NCI-H2107 (cell line): ENCODE data around the gene TFEB.
A peak's percentile ranks its signal among the peaks of the same experiment; 100 is the strongest.

Source experiments
- DNase-seq: peaks from one replicate; lab custom pipeline; 2025; lab: John Stamatoyannopoulos, UW

The TFEB gene

DNA sequence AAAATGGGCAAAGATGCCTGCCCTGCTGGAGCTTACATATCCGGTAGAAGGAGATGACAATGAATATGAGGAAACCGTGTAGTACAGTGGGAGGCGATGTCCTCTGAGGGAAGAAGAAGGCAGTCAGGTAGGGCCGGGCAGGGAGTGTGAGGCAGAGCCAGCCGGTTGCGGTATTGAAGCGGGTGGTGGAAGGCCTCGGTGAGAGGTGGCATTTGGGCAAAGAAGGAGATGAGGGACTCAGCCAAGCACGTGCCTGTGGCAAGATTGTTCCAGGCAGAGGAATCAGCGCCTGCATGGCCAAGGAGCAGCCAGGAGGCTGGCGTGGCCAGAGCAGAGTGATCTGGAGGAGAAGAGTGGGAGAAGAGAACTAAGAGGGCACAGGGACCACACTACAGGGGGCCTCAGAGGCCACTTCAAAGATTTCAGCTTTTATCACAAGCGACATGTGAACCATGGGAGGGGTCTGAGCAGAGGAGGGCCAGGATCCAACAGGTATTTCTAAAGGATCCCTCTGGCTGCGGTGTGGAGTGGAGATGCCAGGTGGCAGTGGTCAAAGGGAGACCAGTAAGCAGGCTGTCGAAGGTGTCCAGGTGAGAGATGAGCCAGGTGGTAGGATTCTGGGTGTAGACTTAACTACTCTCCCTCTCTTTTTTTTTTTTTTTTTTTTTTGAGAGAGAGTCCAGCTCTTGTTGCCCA, 83.3 kb downstream of the TFEB start:
- DNase-seq = no peak

GRCh38 chr6:41651246-41651961, 84.0 kb downstream of the TFEB start:
- DNase-seq = no peak

GRCh38 chr6:41650120-41650519, 85.3 kb downstream of the TFEB start:
- DNase-seq = no peak

GRCh38 chr6:41649596-41649995, 85.8 kb downstream of the TFEB start:
- DNase-seq = no peak

- DNase-seq = no peak
Measured at GRCh38 chr6:41648921-41649320, 86.5 kb downstream of the TFEB start.

- DNase-seq = no peak
Measured at GRCh38 chr6:41648070-41648585, 87.3 kb downstream of the TFEB start.

DNA sequence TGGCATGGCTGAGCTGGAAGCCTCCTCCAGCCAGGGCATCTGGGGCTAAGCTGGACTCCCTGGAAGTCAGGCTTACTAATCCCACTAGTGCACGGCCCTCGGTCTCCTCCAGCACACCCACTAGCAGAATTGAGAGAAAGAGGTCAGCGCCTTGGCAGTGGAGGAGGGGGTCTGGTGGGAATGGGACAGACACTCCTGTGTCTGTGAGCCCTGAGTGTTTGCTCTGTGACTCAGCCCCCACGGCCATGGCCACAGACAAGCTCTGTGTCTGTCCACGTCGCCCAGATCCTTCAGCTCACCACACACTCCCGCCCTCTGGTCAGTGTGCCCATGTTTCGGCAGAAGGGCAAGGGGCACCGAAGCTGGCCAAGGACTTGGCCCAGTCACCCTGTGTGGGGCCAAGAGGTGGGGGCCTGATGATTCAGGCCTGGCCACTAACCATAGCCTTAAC, 88.3 kb downstream of the TFEB start:
- no peak for DNase-seq

DNA sequence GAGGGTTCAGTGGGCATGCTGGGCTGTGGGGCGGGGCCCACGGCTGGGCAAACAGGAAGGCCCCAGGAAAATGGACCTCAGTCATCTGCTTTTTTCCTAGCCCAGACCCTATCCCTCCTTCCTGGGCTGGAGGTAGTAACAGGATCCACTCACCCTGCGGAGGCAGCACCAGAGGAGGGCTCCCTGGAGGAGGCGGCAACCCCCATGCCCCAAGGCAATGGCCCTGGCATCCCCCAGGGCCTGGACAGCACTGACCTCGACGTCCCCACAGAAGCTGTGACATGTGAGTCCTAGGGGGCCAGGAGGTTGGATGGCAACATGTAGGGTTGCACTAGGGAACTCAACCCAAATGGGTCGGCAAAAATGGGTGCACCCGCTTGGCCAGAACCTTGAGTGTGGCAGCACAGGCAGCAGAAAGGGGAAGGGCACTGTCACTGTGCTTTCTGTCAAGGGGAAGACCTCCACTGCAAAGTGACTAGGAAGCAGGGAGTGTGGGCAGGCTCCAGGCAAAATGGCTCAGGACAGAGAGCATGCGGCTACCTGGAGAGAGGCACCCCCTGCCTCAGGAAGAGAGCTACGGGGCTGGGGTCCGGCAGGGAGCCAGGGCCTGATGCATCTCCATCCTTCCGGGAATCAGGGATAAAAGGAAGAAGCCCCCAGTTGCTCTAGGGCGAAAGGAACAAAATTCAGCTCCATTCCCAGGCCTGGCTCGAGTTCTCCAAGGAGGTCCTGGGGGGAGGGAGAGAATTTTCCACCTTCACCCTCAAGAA, 89.2 kb downstream of the TFEB start:
- no peak for DNase-seq

DNA sequence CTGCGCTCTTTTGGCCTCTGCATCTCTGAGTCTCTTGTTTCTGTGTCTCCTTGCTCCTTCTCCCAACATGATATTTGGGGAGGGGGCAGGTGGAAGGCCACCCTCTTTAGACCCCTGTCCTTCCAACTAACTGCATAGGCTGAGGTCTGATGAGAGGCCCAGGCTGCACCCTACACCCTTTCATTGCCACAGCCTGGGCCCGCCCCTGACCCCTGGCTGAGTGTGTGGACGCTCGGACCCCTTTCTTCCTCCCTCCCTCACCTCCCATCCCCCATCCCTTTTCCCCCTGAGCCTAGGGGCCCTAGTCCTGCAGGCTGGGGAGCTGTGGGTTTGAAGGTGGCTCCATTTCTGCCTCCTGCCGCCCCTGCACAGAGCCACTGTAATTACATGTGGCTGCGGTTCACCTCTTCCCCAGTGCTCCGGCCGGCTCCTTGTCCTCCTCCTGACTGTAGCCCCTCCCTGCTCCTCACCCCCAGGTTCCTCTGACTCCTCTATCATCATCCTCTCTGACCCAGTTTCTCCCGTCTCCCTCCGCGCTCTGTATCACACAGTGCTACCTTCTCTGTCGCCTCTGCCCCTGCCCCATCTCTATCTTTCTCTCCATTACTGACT, 90.3 kb downstream of the TFEB start:
- no peak for DNase-seq

- peak; percentile 31 for DNase-seq
Measured at GRCh38 chr6:41644297-41644879, 91.0 kb downstream of the TFEB start.

GRCh38 chr6:41643899-41644269, 91.5 kb downstream of the TFEB start:
- DNase-seq = no peak

DNA sequence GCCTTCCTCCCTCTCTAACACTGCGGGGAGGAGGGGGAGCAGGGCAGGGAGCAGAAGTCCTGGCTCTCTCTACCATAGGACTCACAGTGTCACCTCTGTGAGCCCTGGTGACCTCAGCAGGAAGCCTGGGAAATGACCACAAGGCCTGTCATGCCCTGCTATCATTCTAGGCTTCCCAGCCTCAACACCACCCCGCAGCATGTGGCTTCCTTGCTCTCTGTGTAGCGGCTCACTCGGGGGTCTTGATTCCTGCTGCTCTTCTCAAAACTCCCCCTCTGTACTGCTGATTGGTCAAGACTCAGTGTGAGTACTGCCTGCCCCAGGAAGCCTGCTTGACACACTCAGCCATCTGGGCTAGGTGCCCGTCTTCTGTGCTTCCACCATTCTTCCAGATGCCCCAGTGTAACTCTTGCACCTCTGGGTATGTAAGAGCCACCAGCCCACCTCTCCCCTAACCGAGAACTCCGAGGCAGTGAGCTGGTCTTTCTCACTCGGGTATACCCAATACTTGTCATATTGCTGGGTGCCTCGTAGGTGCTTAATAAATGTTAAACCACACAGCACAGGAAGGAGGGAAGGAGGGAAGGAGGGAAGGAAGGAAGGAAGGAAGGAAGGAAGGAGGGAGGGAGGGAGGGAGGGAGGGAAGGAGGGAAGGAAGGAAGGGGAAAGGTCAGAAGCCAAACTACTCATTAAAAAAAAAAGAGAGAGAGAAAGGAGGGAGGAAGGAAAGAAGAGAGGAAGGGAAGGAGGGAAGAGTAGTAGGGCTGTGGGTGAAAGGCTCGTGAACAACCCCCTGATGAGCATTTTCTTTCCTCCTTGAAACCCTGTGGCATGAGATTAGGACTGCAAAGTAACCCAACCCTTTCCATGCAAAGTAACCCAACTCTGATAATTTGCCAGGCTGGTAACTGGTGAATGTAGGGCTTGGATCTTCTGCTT, 92.2 kb downstream of the TFEB start:
- DNase-seq = no peak

DNA sequence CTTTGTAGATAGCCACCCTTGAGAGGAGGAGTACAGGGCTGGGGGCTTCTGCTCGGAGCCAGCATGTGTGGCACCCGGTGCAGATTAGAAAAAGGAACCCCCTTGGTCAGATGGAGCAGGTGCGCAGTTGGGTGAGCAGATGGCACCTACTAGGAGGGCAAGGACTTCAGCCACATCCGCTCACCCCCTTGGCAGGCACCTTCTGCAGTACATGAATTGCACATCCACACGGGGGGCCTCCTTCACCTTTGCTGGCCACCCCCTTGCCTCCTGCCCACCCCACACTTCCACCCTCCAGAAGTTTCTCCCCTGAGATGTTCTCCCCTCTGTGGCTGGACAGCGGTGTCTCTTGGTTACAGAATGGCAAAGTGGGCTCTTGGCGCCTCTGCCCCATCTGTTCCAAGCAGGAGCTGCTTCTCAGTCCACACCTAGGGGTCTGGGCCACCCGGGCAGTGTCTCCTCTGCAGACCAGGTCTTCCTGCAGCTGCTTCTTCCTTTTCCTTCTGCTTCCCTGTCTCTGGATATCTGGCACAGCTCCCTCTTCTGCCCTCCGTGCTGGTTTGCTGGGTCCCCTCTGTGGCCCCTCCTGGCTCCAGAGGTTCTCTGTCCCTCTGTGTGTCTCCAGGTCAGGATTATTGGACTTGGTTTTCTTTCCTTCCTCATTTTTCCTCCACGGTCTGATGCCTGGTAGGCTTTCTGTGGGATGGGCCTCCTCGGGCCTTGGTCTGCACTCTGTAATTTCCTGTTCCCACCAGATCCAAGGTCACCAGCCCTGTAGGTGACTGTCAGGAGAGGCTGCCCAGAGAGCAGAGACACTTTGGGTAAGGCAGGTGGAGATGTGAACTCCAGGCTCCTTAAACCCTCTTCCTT, 93.1 kb downstream of the TFEB start:
- DNase-seq = no peak

- DNase-seq = no peak
Measured at GRCh38 chr6:41641352-41641925, 94.0 kb downstream of the TFEB start.

GRCh38 chr6:41640426-41640825, 95.0 kb downstream of the TFEB start:
- DNase-seq = no peak

DNA sequence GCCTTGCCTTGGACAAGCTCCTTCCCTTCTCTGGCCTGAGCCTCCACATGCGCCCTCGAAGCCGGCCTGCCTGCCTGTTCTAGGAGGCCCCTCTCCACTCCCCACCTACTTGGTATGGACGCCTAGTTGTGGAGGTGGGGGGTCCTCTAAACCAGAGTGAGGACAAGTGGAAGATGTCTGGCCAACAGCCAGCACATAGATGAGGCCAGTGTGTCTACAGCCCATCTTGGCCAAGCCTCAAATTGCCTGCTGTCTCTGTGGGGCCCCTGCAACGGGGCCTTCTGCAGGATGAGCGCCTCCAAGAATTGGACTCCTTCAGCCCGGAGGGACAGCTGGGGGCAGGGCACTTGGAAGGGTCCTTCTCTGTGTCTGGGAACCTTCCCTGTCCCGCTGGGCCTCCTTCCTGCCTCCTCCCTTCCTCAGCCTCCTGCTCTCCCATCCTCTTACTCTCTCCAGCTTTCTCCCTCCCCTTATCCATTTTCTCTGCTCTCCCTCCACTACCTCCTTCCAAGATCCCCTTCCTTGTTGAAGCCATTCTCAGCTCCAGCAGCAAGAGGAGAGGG, 95.5 kb downstream of the TFEB start:
- no peak for DNase-seq

DNA sequence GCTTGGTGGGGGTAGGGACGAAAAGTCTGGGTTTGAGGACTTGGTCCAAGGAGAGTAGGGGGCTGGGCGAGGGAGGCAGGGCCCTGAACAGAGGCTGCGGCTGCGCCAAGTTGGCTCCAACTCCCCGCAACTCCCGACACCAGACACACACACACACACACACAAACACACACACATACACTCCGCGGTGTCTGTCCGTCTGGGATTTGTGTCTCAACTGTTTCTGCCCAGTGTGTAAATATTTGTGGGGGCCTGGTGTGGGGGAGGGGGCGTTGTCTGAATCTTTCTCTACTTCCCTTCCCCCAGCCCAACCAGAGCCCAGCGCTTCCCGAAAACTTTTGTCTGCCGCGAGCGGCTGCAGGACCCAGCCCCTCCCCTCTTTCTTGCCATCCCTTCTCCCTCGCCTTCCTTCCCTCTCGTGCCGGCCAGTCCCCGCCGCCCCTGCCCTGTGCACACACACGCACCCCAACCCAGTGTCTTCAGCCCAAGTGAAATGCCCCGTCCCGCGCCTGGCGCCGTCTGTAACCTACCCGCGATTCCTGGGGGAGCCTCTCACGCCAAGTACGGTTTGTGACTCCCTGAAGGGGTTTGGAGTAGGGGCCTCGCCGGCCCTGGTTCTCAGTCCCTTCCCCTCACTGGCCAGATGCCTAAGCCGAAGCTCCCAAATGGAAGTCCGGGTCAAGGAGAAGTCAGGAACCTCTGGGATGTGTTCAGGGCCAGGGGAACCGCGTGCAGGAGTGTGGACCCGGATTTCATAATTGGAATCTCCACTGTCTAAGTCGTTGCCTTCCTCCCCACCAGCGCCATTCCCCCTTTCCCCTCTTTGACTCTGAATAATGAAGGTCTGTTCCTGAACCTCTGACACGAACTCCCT, 96.2 kb downstream of the TFEB start:
- DNase-seq = no peak
